GM23338 (cell line): Measurements from ENCODE around the gene ERC2. TPM values are rescaled to one million over a fixed set of nuclear protein-coding genes. Genes with fewer than 3 reads are reported as not detected.

Experiments
- ATAC-seq: fragments of 200-7000 bp; cut with Tn5 transposase; 3 replicates; pipeline ENCODE4 v1.9.1; 2020
- DNase-seq: peaks from one replicate; pipeline ENCODE4 v3.0.0-alpha.2; 2015; ENCODE audit warnings: low spot score
- H2AFZ ChIP-seq: fragments of 200-600 bp; sonication (generic); 2 replicates; pipeline ENCODE4 v1.8.0; 2016; ENCODE audit warnings: antibody characterized with exemption, mild to moderate bottlenecking, moderate library complexity
- H3F3A ChIP-seq: fragments of 200-600 bp; sonication (generic); replicated peaks from 2 replicates; pipeline ENCODE4 v1.8.0; 2017; ENCODE audit warnings: antibody characterized with exemption, mixed run types, low read depth
- H3K27ac ChIP-seq: fragments of 200-600 bp; sonication (generic); 2 replicates; pipeline ENCODE4 v1.6.1; 2016; ENCODE audit warnings: low read depth
- H3K27me3 ChIP-seq: fragments of 200-600 bp; sonication (generic); 2 replicates; pipeline ENCODE4 v1.8.0; 2016; ENCODE audit warnings: mild to moderate bottlenecking, mixed run types, moderate library complexity; ENCODE audit not compliant: insufficient read depth
- H3K36me3 ChIP-seq: fragments of 200-600 bp; sonication (generic); 2 replicates; pipeline ENCODE4 v1.8.0; 2016; ENCODE audit warnings: mild to moderate bottlenecking; ENCODE audit not compliant: insufficient read depth
- H3K4me1 ChIP-seq: fragments of 200-600 bp; sonication (generic); 2 replicates; pipeline ENCODE4 v1.8.0; 2016; ENCODE audit warnings: mild to moderate bottlenecking, moderate library complexity; ENCODE audit not compliant: insufficient read depth
- H3K4me2 ChIP-seq: fragments of 200-600 bp; sonication (generic); 2 replicates; pipeline ENCODE4 v1.7.1; 2017; ENCODE audit warnings: mixed run types
- H3K4me3 ChIP-seq: fragments of 200-600 bp; sonication (generic); 2 replicates; pipeline ENCODE4 v1.6.1; 2016; ENCODE audit warnings: mixed run types
- H3K79me2 ChIP-seq: fragments of 200-600 bp; sonication (generic); replicated peaks from 2 replicates; pipeline ENCODE4 v1.8.0; 2017; ENCODE audit warnings: mild to moderate bottlenecking; ENCODE audit not compliant: insufficient read depth
- H3K9me2 ChIP-seq: fragments of 200-600 bp; sonication (generic); 2 replicates; pipeline ENCODE4 v1.8.0; 2017; ENCODE audit not compliant: insufficient read depth
- H4K20me1 ChIP-seq: fragments of 200-600 bp; sonication (generic); replicated peaks from 2 replicates; pipeline ENCODE4 v1.8.0; 2017; ENCODE audit warnings: mild to moderate bottlenecking; ENCODE audit not compliant: insufficient read depth
- H3K27ac Mint-ChIP-seq: 2 replicates; pipeline ENCODE4 v1.8.0; 2020; ENCODE audit warnings: inconsistent platforms, mild to moderate bottlenecking, moderate library complexity, mixed read lengths
- H3K27me3 Mint-ChIP-seq: 3 replicates; pipeline ENCODE4 v1.8.0; 2022; ENCODE audit warnings: low read depth, mild to moderate bottlenecking, moderate library complexity, mixed read lengths, inconsistent platforms; ENCODE audit not compliant: insufficient read depth, poor library complexity
- H3K36me3 Mint-ChIP-seq: 3 replicates; pipeline ENCODE4 v1.8.0; 2021; ENCODE audit warnings: low read depth, mild to moderate bottlenecking, inconsistent platforms, moderate library complexity, mixed read lengths
- H3K4me1 Mint-ChIP-seq: 3 replicates; pipeline ENCODE4 v1.8.0; 2020; ENCODE audit warnings: mild to moderate bottlenecking, inconsistent platforms, mixed read lengths
- H3K4me3 Mint-ChIP-seq: 3 replicates; pipeline ENCODE4 v1.8.0; 2021; ENCODE audit warnings: moderate library complexity, mild to moderate bottlenecking, inconsistent platforms, mixed read lengths
- H3K9me3 Mint-ChIP-seq: 3 replicates; pipeline ENCODE4 v1.8.0; 2020; ENCODE audit warnings: moderate library complexity, mild to moderate bottlenecking, inconsistent platforms, mixed read lengths
- CREB1 ChIP-seq: fragments of 250-450 bp; sonication (Bioruptor Pico); IDR thresholded peaks from 2 replicates; pipeline ENCODE4 v1.5.0; 2020; ENCODE audit warnings: low read depth, mild to moderate bottlenecking, moderate library complexity
- CTCF ChIP-seq, 2 experiments: fragments of 200-600 bp in 1 of 2; sonication (generic) in 1 of 2; conservative IDR thresholded peaks; 2 replicates each; pipeline versions ENCODE4 v1.5.1 to v1.6.1; 2016 to 2017; ENCODE audit warnings: antibody characterized with exemption in 2 of 2, low read depth in 2 of 2, mild to moderate bottlenecking in 2 of 2, moderate library complexity in 1 of 2
- ETS1 ChIP-seq: IDR thresholded peaks from 2 replicates; pipeline ENCODE4 v1.6.1; 2016; ENCODE audit warnings: antibody characterized with exemption
- EZH2 ChIP-seq: fragments of 200-600 bp; sonication (generic); IDR thresholded peaks from one replicate; pipeline ENCODE4 v1.8.0; 2017; ENCODE audit warnings: antibody characterized with exemption, mild to moderate bottlenecking, low read depth; ENCODE audit not compliant: unreplicated experiment
- EZH2phosphoT487 ChIP-seq: fragments of 200-600 bp; sonication (generic); IDR thresholded peaks from one replicate; pipeline ENCODE4 v1.8.1; 2018; ENCODE audit warnings: antibody characterized with exemption; ENCODE audit not compliant: unreplicated experiment
- JUNB ChIP-seq: IDR thresholded peaks from one replicate; pipeline ENCODE4 v1.6.1; 2016; ENCODE audit warnings: antibody characterized with exemption; ENCODE audit not compliant: unreplicated experiment
- NANOG ChIP-seq: IDR thresholded peaks from 2 replicates; pipeline ENCODE4 v1.6.1; 2016; ENCODE audit warnings: antibody characterized with exemption, borderline replicate concordance
- POLR2AphosphoS5 ChIP-seq: IDR thresholded peaks from 2 replicates; pipeline ENCODE4 v1.6.1; 2016; ENCODE audit warnings: antibody characterized with exemption, low read depth
- STAT1 ChIP-seq: IDR thresholded peaks from one replicate; pipeline ENCODE4 v1.6.1; 2016; ENCODE audit warnings: antibody characterized with exemption; ENCODE audit not compliant: unreplicated experiment
- ZNF114 ChIP-seq: fragments of 250-450 bp; sonication (Bioruptor Pico); IDR thresholded peaks from 2 replicates; pipeline ENCODE4 v1.5.0; 2020; ENCODE audit warnings: mild to moderate bottlenecking, moderate library complexity
- ZNF331 ChIP-seq: fragments of 250-450 bp; sonication (Bioruptor Pico); IDR thresholded peaks from 2 replicates; pipeline ENCODE4 v1.5.0; 2020; ENCODE audit warnings: low read depth, mild to moderate bottlenecking, moderate library complexity
- polyA plus RNA-seq: library from polyadenylated mRNA; unstranded; fragments of >200 nt; fragmentation: Nextera tagmentation; extraction: Ambion mirVana; gene quantifications from 2 replicates; pipeline ENCODE4 v1.2.1, GENCODE V29; 2016
- total RNA-seq: library from RNA; depleted of rRNA; stranded (reverse); fragments of >200 nt; shearing (Covaris generic); gene quantifications from 2 replicates; pipeline ENCODE4 v1.2.3, GENCODE V29; 2014
- TF ChIP-seq, protein P1 (sequence below): fragments of 250-450 bp; sonication (Bioruptor Pico); IDR thresholded peaks from 2 replicates; pipeline ENCODE4 v1.5.0; 2020; ENCODE audit warnings: mild to moderate bottlenecking, moderate library complexity
- TF ChIP-seq, protein P2 (sequence below): IDR thresholded peaks from one replicate; pipeline ENCODE4 v1.6.1; 2018; ENCODE audit warnings: antibody characterized with exemption; ENCODE audit not compliant: unreplicated experiment

Gene ERC2
- total and polyA plus RNA-seq, 2 experiments from 2014 or later: 11.8 to 13.7 TPM

- H3K9me2 ChIP-seq: peaks cover 6% of the 10 kb centered on the region
- H4K20me1 ChIP-seq: no peaks in the 10 kb centered on the region
- no peaks in the 10 kb centered on the region for H3K36me3 ChIP-seq
- no peaks in the 10 kb centered on the region for H3K9me3 Mint-ChIP-seq
- no peaks in the 10 kb centered on the region for H3K36me3 Mint-ChIP-seq
- no peak overlapping the region for H3K4me3 Mint-ChIP-seq
- no peak overlapping the region for H2AFZ ChIP-seq
- H3K27ac Mint-ChIP-seq: no peak overlapping the region
- no peak overlapping the region for H3K4me3 ChIP-seq
- no peaks in the 10 kb centered on the region for H3K4me1 ChIP-seq
- H3K4me1 Mint-ChIP-seq: peaks cover 4% of the 10 kb centered on the region; the same call in 2 of the 3 replicates
- H3F3A ChIP-seq: no peaks in the 10 kb centered on the region
- peaks cover 2% of the 10 kb centered on the region for H3K27me3 Mint-ChIP-seq
- H3K79me2 ChIP-seq: no peaks in the 10 kb centered on the region
- DNase-seq (no peak), ATAC-seq (peak; percentile 43; the same call in 2 of the 3 replicates)
- no peaks in the 10 kb centered on the region for H3K27me3 ChIP-seq
- no peak overlapping the region for H3K4me2 ChIP-seq
- no peak overlapping the region for H3K27ac ChIP-seq
- TF ChIP-seq EZH2phosphoT487 (no peak), STAT1 (no peak), EZH2 (no peak), NANOG (no peak), ZNF331 (CRISPR knock-in tag) (no peak), ZNF114 (CRISPR knock-in tag) (no peak), CREB1 (no peak), ETS1 (no peak), POLR2AphosphoS5 (no peak), JUNB (no peak), CTCF (conservative IDR thresholded peaks at IDR 0.05; ENCODE audit: low read depth in 2 of 2) (no peak)
- TF ChIP-seq, protein P1, sequence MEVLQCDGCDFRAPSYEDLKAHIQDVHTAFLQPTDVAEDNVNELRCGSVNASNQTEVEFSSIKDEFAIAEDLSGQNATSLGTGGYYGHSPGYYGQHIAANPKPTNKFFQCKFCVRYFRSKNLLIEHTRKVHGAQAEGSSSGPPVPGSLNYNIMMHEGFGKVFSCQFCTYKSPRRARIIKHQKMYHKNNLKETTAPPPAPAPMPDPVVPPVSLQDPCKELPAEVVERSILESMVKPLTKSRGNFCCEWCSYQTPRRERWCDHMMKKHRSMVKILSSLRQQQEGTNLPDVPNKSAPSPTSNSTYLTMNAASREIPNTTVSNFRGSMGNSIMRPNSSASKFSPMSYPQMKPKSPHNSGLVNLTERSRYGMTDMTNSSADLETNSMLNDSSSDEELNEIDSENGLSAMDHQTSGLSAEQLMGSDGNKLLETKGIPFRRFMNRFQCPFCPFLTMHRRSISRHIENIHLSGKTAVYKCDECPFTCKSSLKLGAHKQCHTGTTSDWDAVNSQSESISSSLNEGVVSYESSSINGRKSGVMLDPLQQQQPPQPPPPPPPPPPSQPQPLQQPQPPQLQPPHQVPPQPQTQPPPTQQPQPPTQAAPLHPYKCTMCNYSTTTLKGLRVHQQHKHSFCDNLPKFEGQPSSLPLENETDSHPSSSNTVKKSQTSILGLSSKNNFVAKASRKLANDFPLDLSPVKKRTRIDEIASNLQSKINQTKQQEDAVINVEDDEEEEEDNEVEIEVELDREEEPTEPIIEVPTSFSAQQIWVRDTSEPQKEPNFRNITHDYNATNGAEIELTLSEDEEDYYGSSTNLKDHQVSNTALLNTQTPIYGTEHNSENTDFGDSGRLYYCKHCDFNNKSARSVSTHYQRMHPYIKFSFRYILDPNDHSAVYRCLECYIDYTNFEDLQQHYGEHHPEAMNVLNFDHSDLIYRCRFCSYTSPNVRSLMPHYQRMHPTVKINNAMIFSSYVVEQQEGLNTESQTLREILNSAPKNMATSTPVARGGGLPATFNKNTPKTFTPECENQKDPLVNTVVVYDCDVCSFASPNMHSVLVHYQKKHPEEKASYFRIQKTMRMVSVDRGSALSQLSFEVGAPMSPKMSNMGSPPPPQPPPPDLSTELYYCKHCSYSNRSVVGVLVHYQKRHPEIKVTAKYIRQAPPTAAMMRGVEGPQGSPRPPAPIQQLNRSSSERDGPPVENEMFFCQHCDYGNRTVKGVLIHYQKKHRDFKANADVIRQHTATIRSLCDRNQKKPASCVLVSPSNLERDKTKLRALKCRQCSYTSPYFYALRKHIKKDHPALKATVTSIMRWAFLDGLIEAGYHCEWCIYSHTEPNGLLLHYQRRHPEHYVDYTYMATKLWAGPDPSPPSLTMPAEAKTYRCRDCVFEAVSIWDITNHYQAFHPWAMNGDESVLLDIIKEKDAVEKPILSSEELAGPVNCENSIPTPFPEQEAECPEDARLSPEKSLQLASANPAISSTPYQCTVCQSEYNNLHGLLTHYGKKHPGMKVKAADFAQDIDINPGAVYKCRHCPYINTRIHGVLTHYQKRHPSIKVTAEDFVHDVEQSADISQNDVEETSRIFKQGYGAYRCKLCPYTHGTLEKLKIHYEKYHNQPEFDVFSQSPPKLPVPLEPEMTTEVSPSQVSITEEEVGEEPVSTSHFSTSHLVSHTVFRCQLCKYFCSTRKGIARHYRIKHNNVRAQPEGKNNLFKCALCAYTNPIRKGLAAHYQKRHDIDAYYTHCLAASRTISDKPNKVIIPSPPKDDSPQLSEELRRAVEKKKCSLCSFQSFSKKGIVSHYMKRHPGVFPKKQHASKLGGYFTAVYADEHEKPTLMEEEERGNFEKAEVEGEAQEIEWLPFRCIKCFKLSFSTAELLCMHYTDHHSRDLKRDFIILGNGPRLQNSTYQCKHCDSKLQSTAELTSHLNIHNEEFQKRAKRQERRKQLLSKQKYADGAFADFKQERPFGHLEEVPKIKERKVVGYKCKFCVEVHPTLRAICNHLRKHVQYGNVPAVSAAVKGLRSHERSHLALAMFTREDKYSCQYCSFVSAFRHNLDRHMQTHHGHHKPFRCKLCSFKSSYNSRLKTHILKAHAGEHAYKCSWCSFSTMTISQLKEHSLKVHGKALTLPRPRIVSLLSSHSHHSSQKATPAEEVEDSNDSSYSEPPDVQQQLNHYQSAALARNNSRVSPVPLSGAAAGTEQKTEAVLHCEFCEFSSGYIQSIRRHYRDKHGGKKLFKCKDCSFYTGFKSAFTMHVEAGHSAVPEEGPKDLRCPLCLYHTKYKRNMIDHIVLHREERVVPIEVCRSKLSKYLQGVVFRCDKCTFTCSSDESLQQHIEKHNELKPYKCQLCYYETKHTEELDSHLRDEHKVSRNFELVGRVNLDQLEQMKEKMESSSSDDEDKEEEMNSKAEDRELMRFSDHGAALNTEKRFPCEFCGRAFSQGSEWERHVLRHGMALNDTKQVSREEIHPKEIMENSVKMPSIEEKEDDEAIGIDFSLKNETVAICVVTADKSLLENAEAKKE (CRISPR knock-in tag): no peak
- TF ChIP-seq, protein P2, sequence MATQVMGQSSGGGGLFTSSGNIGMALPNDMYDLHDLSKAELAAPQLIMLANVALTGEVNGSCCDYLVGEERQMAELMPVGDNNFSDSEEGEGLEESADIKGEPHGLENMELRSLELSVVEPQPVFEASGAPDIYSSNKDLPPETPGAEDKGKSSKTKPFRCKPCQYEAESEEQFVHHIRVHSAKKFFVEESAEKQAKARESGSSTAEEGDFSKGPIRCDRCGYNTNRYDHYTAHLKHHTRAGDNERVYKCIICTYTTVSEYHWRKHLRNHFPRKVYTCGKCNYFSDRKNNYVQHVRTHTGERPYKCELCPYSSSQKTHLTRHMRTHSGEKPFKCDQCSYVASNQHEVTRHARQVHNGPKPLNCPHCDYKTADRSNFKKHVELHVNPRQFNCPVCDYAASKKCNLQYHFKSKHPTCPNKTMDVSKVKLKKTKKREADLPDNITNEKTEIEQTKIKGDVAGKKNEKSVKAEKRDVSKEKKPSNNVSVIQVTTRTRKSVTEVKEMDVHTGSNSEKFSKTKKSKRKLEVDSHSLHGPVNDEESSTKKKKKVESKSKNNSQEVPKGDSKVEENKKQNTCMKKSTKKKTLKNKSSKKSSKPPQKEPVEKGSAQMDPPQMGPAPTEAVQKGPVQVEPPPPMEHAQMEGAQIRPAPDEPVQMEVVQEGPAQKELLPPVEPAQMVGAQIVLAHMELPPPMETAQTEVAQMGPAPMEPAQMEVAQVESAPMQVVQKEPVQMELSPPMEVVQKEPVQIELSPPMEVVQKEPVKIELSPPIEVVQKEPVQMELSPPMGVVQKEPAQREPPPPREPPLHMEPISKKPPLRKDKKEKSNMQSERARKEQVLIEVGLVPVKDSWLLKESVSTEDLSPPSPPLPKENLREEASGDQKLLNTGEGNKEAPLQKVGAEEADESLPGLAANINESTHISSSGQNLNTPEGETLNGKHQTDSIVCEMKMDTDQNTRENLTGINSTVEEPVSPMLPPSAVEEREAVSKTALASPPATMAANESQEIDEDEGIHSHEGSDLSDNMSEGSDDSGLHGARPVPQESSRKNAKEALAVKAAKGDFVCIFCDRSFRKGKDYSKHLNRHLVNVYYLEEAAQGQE: no peak
Measured at GRCh38 chr3:55775366-55776154, 692.7 kb downstream of the ERC2 start.
